ENCODE results near the gene CBLC. TPM values are rescaled to one million over a fixed set of nuclear protein-coding genes. Genes with fewer than 3 reads are reported as not detected.

CBLC gene
- total RNA-seq, 1 experiment from 2014 or later: 0.80 TPM

DNA sequence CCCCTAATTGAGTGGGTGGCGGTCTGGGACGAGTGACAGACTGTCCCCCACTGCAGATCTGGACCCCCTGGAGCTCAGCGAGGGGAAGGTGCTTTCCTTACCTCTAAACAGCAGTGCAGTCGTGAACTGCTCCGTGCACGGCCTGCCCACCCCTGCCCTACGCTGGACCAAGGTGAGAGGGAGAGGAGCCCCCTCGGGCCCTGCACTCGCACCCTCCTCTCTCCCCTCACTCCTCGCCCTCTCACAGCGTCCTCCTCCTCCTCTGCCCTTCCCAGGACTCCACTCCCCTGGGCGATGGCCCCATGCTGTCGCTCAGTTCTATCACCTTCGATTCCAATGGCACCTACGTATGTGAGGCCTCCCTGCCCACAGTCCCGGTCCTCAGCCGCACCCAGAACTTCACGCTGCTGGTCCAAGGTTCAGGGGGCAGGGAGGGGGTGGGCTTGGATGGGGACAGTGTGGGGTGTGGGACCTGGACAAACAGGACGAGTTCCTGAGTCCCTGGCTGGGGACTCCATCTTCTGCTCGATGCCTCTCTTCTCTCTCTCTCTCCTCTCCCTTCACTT, 40.9 kb downstream of the CBLC start:
- Histone ChIP-seq H3K36me3 (ENCODE audit: control insufficient read depth, insufficient read depth, low read length) (no peaks in the 10 kb centered on the region), H3K4me3 (ENCODE audit: low read depth in 2 of 2, low read length in 2 of 2) (no peak overlapping the region), H3K4me1 (ENCODE audit: control insufficient read depth, insufficient read depth, low read length) (no peaks in the 10 kb centered on the region), H3K9me3 (ENCODE audit: control insufficient read depth, insufficient read depth, low read depth, low read length) (no peaks in the 10 kb centered on the region), H3K27me3 (ENCODE audit: control insufficient read depth, insufficient read depth, low read length) (no peaks in the 10 kb centered on the region), H3K27ac (ENCODE audit: low read length) (no peak overlapping the region)
- ATAC-seq (no peak), DNase-seq (ENCODE audit: low read depth, low spot score) (no peak)
- POLR2A ChIA-PET: no interaction called here
- TF ChIP-seq REST (IDR thresholded peaks at IDR 0.05; ENCODE audit: insufficient read depth in 1 of 2, low read depth in 2 of 2, low read length in 1 of 2) (no peak), POLR2AphosphoS5 (IDR thresholded peaks at IDR 0.05; ENCODE audit: low read depth, low read length) (no peak), TCF7L2 (IDR thresholded peaks at IDR 0.05; ENCODE audit: low read depth, low read length) (no peak), SIN3A (IDR thresholded peaks at IDR 0.05; ENCODE audit: borderline replicate concordance, insufficient read depth, low read depth, low read length) (no peak), CTCF (IDR thresholded peaks at IDR 0.05) (no peak)
- CTCF ChIA-PET: no interaction called here
- intact Hi-C loops (cut with micrococcal nuclease; ENCODE audit: unreplicated experiment) (no loop called here), in situ Hi-C loops (cut with HindIII; ENCODE audit: low pct_unique_long_range_greater_than_20kb, low sequenced_read_pairs) (no loop called here)
- BruUV-seq (replicated peaks): no TSS peak

DNA sequence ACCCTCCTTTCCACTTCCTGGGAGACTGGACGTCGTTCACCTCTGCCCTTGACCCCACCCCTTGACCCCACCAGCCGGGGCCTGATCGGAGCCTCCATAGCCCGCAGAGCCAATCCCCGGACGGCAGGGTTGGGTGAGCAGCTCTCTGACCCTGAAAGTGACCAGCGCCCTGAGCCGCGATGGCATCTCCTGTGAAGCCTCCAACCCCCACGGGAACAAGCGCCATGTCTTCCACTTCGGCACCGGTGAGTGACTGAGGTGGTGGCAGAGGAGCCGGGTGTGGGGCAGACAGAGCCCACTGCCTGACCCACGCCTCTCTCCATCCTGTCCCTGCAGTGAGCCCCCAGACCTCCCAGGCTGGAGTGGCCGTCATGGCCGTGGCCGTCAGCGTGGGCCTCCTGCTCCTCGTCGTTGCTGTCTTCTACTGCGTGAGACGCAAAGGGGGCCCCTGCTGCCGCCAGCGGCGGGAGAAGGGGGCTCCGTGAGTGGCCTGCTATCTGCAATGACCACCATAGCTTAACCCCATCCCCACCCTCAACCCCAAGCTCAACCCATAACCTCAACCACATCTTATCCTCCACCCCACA, 41.6 kb downstream of the CBLC start:
- in situ Hi-C loops (cut with HindIII; ENCODE audit: low pct_unique_long_range_greater_than_20kb, low sequenced_read_pairs): no loop called here
- no peak overlapping the region for H3K27ac ChIP-seq (ENCODE audit: low read length)
- BruUV-seq (replicated peaks): no TSS peak
- ChIA-PET CTCF (no interaction called here), POLR2A (no interaction called here)
- DNase-seq (ENCODE audit: low read depth, low spot score) (no peak), ATAC-seq (no peak)
- H3K4me1 ChIP-seq (ENCODE audit: control insufficient read depth, insufficient read depth, low read length): no peaks in the 10 kb centered on the region
- H3K27me3 ChIP-seq (ENCODE audit: control insufficient read depth, insufficient read depth, low read length): no peaks in the 10 kb centered on the region
- H3K4me3 ChIP-seq (ENCODE audit: low read depth in 2 of 2, low read length in 2 of 2): no peak overlapping the region
- intact Hi-C loops (cut with micrococcal nuclease; ENCODE audit: unreplicated experiment): no loop called here
- no peak for TF ChIP-seq POLR2AphosphoS5 (IDR thresholded peaks at IDR 0.05; ENCODE audit: low read depth, low read length)
- TF ChIP-seq SIN3A (IDR thresholded peaks at IDR 0.05; ENCODE audit: borderline replicate concordance, insufficient read depth, low read depth, low read length): no peak
- no peak for TF ChIP-seq TCF7L2 (IDR thresholded peaks at IDR 0.05; ENCODE audit: low read depth, low read length)
- no peak for TF ChIP-seq CTCF (IDR thresholded peaks at IDR 0.05)
- no peak for TF ChIP-seq REST (IDR thresholded peaks at IDR 0.05; ENCODE audit: insufficient read depth in 1 of 2, low read depth in 2 of 2, low read length in 1 of 2)
- no peaks in the 10 kb centered on the region for H3K36me3 ChIP-seq (ENCODE audit: control insufficient read depth, insufficient read depth, low read length)
- no peaks in the 10 kb centered on the region for H3K9me3 ChIP-seq (ENCODE audit: control insufficient read depth, insufficient read depth, low read depth, low read length)
